Measurements from ENCODE around the gene SHISA9.

The SHISA9 gene

GRCh38 chr16:13157082-13157481 is 255.7 kb downstream of the SHISA9 start:
- no peak for DNase-seq (ENCODE audit: low read depth in 1 of 2, low spot score in 1 of 2)

GRCh38 chr16:13158427-13158826 is 257.0 kb downstream of the SHISA9 start:
- DNase-seq (ENCODE audit: low read depth in 1 of 2, low spot score in 1 of 2), result no peak

- DNase-seq (ENCODE audit: low read depth in 1 of 2, low spot score in 1 of 2), result no peak
Observed at GRCh38 chr16:13165024-13165423, 263.6 kb downstream of the SHISA9 start.

GRCh38 chr16:13168091-13168572 is 266.7 kb downstream of the SHISA9 start:
- no peak for DNase-seq (ENCODE audit: low read depth in 1 of 2, low spot score in 1 of 2)

- no peak for DNase-seq (ENCODE audit: low read depth in 1 of 2, low spot score in 1 of 2)
Observed at GRCh38 chr16:13171313-13171712, 269.9 kb downstream of the SHISA9 start.

GRCh38 chr16:13176711-13177110 is 275.3 kb downstream of the SHISA9 start:
- DNase-seq (ENCODE audit: low read depth in 1 of 2, low spot score in 1 of 2), result no peak

- DNase-seq (ENCODE audit: low read depth in 1 of 2, low spot score in 1 of 2), result no peak
Observed at GRCh38 chr16:13178318-13178717, 276.9 kb downstream of the SHISA9 start.

GRCh38 chr16:13181432-13181831 is 280.0 kb downstream of the SHISA9 start:
- DNase-seq (ENCODE audit: low read depth in 1 of 2, low spot score in 1 of 2), result no peak

GRCh38 chr16:13186813-13187212 is 285.4 kb downstream of the SHISA9 start:
- no peak for DNase-seq (ENCODE audit: low read depth in 1 of 2, low spot score in 1 of 2)

- no peak for DNase-seq (ENCODE audit: low read depth in 1 of 2, low spot score in 1 of 2)
Observed at GRCh38 chr16:13189250-13189649, 287.9 kb downstream of the SHISA9 start.

- DNase-seq (ENCODE audit: low read depth in 1 of 2, low spot score in 1 of 2), result no peak
Observed at GRCh38 chr16:13193721-13194120, 292.3 kb downstream of the SHISA9 start.

GRCh38 chr16:13194766-13195165 is 293.4 kb downstream of the SHISA9 start:
- DNase-seq (ENCODE audit: low read depth in 1 of 2, low spot score in 1 of 2), result no peak

GRCh38 chr16:13203725-13204124 is 302.3 kb downstream of the SHISA9 start:
- DNase-seq (ENCODE audit: low read depth in 1 of 2, low spot score in 1 of 2), result no peak

GRCh38 chr16:13205352-13205751 is 304.0 kb downstream of the SHISA9 start:
- no peak for DNase-seq (ENCODE audit: low read depth in 1 of 2, low spot score in 1 of 2)

GRCh38 chr16:13206606-13207005 is 305.2 kb downstream of the SHISA9 start:
- DNase-seq (ENCODE audit: low read depth in 1 of 2, low spot score in 1 of 2), result no peak

GRCh38 chr16:13207151-13207550 is 305.8 kb downstream of the SHISA9 start:
- no peak for DNase-seq (ENCODE audit: low read depth in 1 of 2, low spot score in 1 of 2)

- no peak for DNase-seq (ENCODE audit: low read depth in 1 of 2, low spot score in 1 of 2)
Observed at GRCh38 chr16:13223666-13224065, 322.3 kb downstream of the SHISA9 start.

- no peak for DNase-seq (ENCODE audit: low read depth in 1 of 2, low spot score in 1 of 2)
Observed at GRCh38 chr16:13229039-13229438, 327.6 kb downstream of the SHISA9 start.

- no peak for DNase-seq (ENCODE audit: low read depth in 1 of 2, low spot score in 1 of 2)
Observed at GRCh38 chr16:13231365-13231764, 330.0 kb downstream of the SHISA9 start.

GRCh38 chr16:13234999-13235398 is 333.6 kb downstream of the SHISA9 start:
- no peak for DNase-seq (ENCODE audit: low read depth in 1 of 2, low spot score in 1 of 2)

- no peak for DNase-seq (ENCODE audit: low read depth in 1 of 2, low spot score in 1 of 2)
Observed at GRCh38 chr16:13236308-13236707, 334.9 kb downstream of the SHISA9 start.

- DNase-seq (ENCODE audit: low read depth in 1 of 2, low spot score in 1 of 2), result no peak
Observed at GRCh38 chr16:13238182-13238581, 336.8 kb downstream of the SHISA9 start.

GRCh38 chr16:13242201-13242600 is 340.8 kb downstream of the SHISA9 start:
- no peak for DNase-seq (ENCODE audit: low read depth in 1 of 2, low spot score in 1 of 2)

GRCh38 chr16:13244770-13245169 is 343.4 kb downstream of the SHISA9 start:
- DNase-seq (ENCODE audit: low read depth in 1 of 2, low spot score in 1 of 2), result no peak
